K562 (cell line): ENCODE data around the gene LCP2. TPM values are rescaled to one million over a fixed set of nuclear protein-coding genes. Genes with fewer than 3 reads are reported as not detected.
A peak's percentile ranks its signal among the peaks of the same experiment; 100 is the strongest.

Experiments
- ATF1 ChIP-seq, 2 experiments: fragments of 450-650 bp in 1 of 2; IDR thresholded peaks; 2 replicates each; pipeline ENCODE4 v1.6.1; 2016; ENCODE audit warnings: missing compliant biosample characterization in 1 of 2, missing genetic modification characterization in 1 of 2
- BHLHE40 ChIP-seq: IDR thresholded peaks from 2 replicates; pipeline ENCODE4 v1.6.1; 2011; ENCODE audit warnings: low read length, improper control_type of control experiment
- BRD9 ChIP-seq: fragments of 450-650 bp; IDR thresholded peaks from 2 replicates; pipeline ENCODE4 v1.6.1; 2018; ENCODE audit warnings: low read depth; ENCODE audit not compliant: partially characterized antibody
- CSDE1 ChIP-seq, 2 experiments: fragments of 450-650 bp; IDR thresholded peaks; 2 replicates each; pipeline ENCODE4 v1.6.1; 2016; ENCODE audit warnings: mild to moderate bottlenecking in 1 of 2
- FOXP1 ChIP-seq: sonication (generic); formaldehyde crosslinking; IDR thresholded peaks from 2 replicates; pipeline ENCODE4 v1.8.0; 2022; ENCODE audit warnings: mild to moderate bottlenecking, missing genetic modification reagents
- GABPB1 ChIP-seq: sonication (generic); formaldehyde crosslinking; IDR thresholded peaks from 2 replicates; pipeline ENCODE4 v1.8.0; 2022; ENCODE audit warnings: mild to moderate bottlenecking, missing genetic modification reagents
- HDGF ChIP-seq: fragments of 450-650 bp; IDR thresholded peaks from 2 replicates; pipeline ENCODE4 v1.6.1; 2016
- JUN ChIP-seq, 2 experiments: sonication (generic) in 1 of 2; formaldehyde crosslinking in 1 of 2; IDR thresholded peaks; 2 replicates each; pipeline versions ENCODE4 v1.6.1 to v1.8.0; 2012 to 2022; ENCODE audit warnings: borderline replicate concordance in 2 of 2, mild to moderate bottlenecking in 2 of 2, improper control_type of control experiment in 1 of 2, low read depth in 1 of 2, low read length in 1 of 2, missing genetic modification reagents in 1 of 2
- KDM2B ChIP-seq: fragments of 250-450 bp; sonication (Bioruptor Pico); IDR thresholded peaks from 2 replicates; pipeline ENCODE4 v1.8.0; 2021; ENCODE audit warnings: mild to moderate bottlenecking, moderate library complexity
- MECOM ChIP-seq: fragments of 250-450 bp; sonication (Bioruptor Pico); IDR thresholded peaks from 2 replicates; pipeline ENCODE4 v1.8.0; 2022; ENCODE audit warnings: inconsistent platforms
- NFIX ChIP-seq: fragments of 250-450 bp; sonication (Bioruptor Pico); IDR thresholded peaks from 2 replicates; pipeline ENCODE4 v1.4.0; 2020; ENCODE audit warnings: low read depth, mild to moderate bottlenecking, moderate library complexity
- PHB2 ChIP-seq: fragments of 450-650 bp; IDR thresholded peaks from 2 replicates; pipeline ENCODE4 v1.6.1; 2017; ENCODE audit warnings: low read depth
- RB1 ChIP-seq: fragments of 450-650 bp; IDR thresholded peaks from 2 replicates; pipeline ENCODE4 v1.6.1; 2017; ENCODE audit warnings: low read depth, mild to moderate bottlenecking
- RBM17 ChIP-seq: fragments of 200-400 bp; formaldehyde crosslinking; IDR thresholded peaks from 2 replicates; pipeline ENCODE4 v1.6.1; 2017; ENCODE audit warnings: low read depth, mild to moderate bottlenecking, low read length, borderline replicate concordance
- RUNX1 ChIP-seq: sonication (generic); IDR thresholded peaks from 2 replicates; pipeline ENCODE4 v1.6.1; 2016; ENCODE audit warnings: antibody characterized with exemption, low read depth
- SOX6 ChIP-seq: fragments of 450-650 bp; IDR thresholded peaks from 2 replicates; pipeline ENCODE4 v1.6.1; 2014; ENCODE audit warnings: mild to moderate bottlenecking
- SP2 ChIP-seq: IDR thresholded peaks from 2 replicates; pipeline ENCODE4 v1.6.1; 2011; ENCODE audit warnings: mild to moderate bottlenecking, low read depth, low read length, moderate library complexity; ENCODE audit not compliant: poor library complexity, severe bottlenecking; ENCODE audit errors: extremely low read depth
- TEAD1 ChIP-seq, 2 experiments: fragments of 450-650 bp in 1 of 2; sonication (generic) in 1 of 2; formaldehyde crosslinking; IDR thresholded peaks; 2 replicates each; pipeline versions ENCODE4 v1.4.0 to v1.8.0; 2020 to 2022; ENCODE audit warnings: mild to moderate bottlenecking in 2 of 2, missing genetic modification reagents in 1 of 2
- ZFPM2 ChIP-seq: fragments of 250-450 bp; sonication (Bioruptor Pico); IDR thresholded peaks from 2 replicates; pipeline ENCODE4 v1.5.1; 2022; ENCODE audit warnings: mild to moderate bottlenecking
- ZNF140 ChIP-seq: fragments of 250-450 bp; sonication (Bioruptor Pico); IDR thresholded peaks from 2 replicates; pipeline ENCODE4 v1.8.0; 2021; ENCODE audit warnings: moderate library complexity, mild to moderate bottlenecking, inconsistent platforms
- ZNF764 ChIP-seq: fragments of 250-450 bp; sonication (Bioruptor Pico); IDR thresholded peaks from 2 replicates; pipeline ENCODE4 v1.4.0; 2020; ENCODE audit warnings: low read depth, mild to moderate bottlenecking, moderate library complexity
- polyA plus RNA-seq, 8 experiments: library from polyadenylated mRNA; depleted of rRNA in 4 of 8; stranded (reverse) in 5 of 8; unstranded in 3 of 8; fragments of >200 nt; fragmentation: Nextera tagmentation in 2 of 8; fragmentation: Illumina TruSeq in 1 of 8; extraction: Ambion mirVana in 2 of 8; extraction: Trizol in 1 of 8; gene quantifications; 2 replicates each; pipeline versions ENCODE4 v1.2.1 to v1.2.3, GENCODE V29; 2011 to 2014; ENCODE audit warnings: inconsistent platforms in 1 of 8, missing spikeins in 1 of 8
- total RNA-seq, 7 experiments: library from RNA; depleted of rRNA in 6 of 7; stranded (reverse); fragments of >200 nt in 6 of 7; fragmentation: Illumina TruSeq in 2 of 7; extraction: Trizol in 2 of 7; gene quantifications; 2 replicates each; pipeline versions ENCODE4 v1.2.1 to v1.2.3, GENCODE V29; 2011 to 2021; ENCODE audit warnings: low replicate concordance in 1 of 7
- TF ChIP-seq, protein P1 (sequence below): fragments of 450-650 bp; conservative IDR thresholded peaks from 2 replicates; pipeline ENCODE4 v1.6.1; 2016; ENCODE audit warnings: missing genetic modification characterization, low read depth, mild to moderate bottlenecking, control low read depth, missing compliant biosample characterization
- TF ChIP-seq, protein P2 (sequence below), 2 experiments: fragments of 450-650 bp; conservative IDR thresholded peaks; 2 replicates each; pipeline ENCODE4 v1.6.1; 2017; ENCODE audit warnings: mild to moderate bottlenecking in 2 of 2, moderate library complexity in 2 of 2

LCP2 gene
- total and polyA plus RNA-seq, 9 of the 15 experiments (the other 6 are each of a cell fraction or from before 2014, with no cell fraction given): 4.0 to 31.3 (median 14.6) TPM

DNA sequence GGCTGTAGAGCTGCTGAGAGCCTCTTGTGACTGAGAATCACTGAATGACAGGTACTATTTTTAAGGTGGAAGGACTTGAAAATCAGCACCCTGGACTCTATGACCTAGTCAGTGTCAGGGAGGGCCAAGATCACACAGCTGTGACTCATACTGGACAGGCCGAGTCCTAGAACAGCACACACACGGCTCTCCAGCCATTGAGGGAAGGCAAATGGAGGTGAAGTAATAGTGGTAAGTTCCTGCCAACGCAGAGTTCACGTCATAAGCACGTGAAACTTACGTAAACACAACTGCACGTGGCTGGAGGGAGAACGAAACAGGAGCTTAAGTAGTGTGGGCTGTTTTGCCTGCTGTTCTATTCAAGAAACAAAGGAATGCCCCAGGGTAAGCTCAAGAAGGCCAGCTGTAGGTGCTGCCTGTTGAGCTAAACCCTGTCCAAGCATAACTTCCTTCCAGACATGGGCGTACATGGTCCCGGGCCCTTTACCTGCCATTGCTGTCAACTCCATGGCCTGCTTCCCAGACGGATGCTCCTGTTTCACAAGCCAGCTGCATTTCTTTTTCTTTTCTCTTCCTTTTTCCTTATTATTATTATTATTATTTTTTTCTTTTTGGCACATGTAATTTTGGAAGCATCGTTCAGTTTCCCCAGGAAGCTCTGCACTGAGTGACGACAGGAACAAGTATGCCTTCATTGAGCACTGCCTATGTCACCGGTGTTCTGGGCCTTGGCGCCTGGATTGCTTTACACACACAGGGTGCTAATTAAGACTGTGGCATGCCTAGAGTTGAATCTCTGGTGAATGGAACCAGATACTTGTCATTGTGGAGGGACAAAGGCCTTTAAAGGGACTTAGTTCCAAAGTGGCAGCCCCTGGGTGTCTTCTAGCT, 10.2 kb upstream of the LCP2 start (continued):
- TF ChIP-seq FOXP1 (CRISPR knock-in tag): no peak
- TF ChIP-seq RUNX1: no peak
- no peak for TF ChIP-seq RBM17
- TF ChIP-seq BRD9: no peak
- TF ChIP-seq, protein P1, sequence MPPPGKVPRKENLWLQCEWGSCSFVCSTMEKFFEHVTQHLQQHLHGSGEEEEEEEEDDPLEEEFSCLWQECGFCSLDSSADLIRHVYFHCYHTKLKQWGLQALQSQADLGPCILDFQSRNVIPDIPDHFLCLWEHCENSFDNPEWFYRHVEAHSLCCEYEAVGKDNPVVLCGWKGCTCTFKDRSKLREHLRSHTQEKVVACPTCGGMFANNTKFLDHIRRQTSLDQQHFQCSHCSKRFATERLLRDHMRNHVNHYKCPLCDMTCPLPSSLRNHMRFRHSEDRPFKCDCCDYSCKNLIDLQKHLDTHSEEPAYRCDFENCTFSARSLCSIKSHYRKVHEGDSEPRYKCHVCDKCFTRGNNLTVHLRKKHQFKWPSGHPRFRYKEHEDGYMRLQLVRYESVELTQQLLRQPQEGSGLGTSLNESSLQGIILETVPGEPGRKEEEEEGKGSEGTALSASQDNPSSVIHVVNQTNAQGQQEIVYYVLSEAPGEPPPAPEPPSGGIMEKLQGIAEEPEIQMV: no peak
- TF ChIP-seq NFIX (CRISPR knock-in tag): no peak
- peak in 1 of 2 experiments; percentile 62; a peak in 1 of 4 replicates for TF ChIP-seq CSDE1 (IDR thresholded peaks at IDR 0.05)
- peak; percentile 68; the same call in 1 of the 2 replicates for TF ChIP-seq ZFPM2
- TF ChIP-seq HDGF: no peak
- TF ChIP-seq GABPB1: no peak; the same call in 1 of the 2 replicates
- TF ChIP-seq PHB2: no peak
- TF ChIP-seq JUN (IDR thresholded peaks at IDR 0.05; ENCODE audit: borderline replicate concordance, low read depth, low read length): peak; percentile 85
- TF ChIP-seq JUN (CRISPR knock-in tag; IDR thresholded peaks at IDR 0.05; ENCODE audit: borderline replicate concordance): no peak
- 0 out of 2 replicates have a peak, but pooled peaks have one; percentile 35 for TF ChIP-seq MECOM
- TF ChIP-seq ZNF764 (CRISPR knock-in tag): no peak
- peak; percentile 98 for TF ChIP-seq BHLHE40
- TF ChIP-seq ATF1 (CRISPR knock-in tag; IDR thresholded peaks at IDR 0.05): no peak
- TF ChIP-seq ATF1 (tag; IDR thresholded peaks at IDR 0.05): peak; percentile 93
- TF ChIP-seq TEAD1 (CRISPR knock-in tag; IDR thresholded peaks at IDR 0.05): peak in 1 of 2 experiments; percentile 64; a peak in 2 of 4 replicates
- TF ChIP-seq ZNF140 (CRISPR knock-in tag): no peak
- TF ChIP-seq KDM2B (CRISPR knock-in tag): no peak
- peak; percentile 52; the same call in 1 of the 2 replicates for TF ChIP-seq SOX6
- TF ChIP-seq SP2: no peak
- TF ChIP-seq, protein P2, sequence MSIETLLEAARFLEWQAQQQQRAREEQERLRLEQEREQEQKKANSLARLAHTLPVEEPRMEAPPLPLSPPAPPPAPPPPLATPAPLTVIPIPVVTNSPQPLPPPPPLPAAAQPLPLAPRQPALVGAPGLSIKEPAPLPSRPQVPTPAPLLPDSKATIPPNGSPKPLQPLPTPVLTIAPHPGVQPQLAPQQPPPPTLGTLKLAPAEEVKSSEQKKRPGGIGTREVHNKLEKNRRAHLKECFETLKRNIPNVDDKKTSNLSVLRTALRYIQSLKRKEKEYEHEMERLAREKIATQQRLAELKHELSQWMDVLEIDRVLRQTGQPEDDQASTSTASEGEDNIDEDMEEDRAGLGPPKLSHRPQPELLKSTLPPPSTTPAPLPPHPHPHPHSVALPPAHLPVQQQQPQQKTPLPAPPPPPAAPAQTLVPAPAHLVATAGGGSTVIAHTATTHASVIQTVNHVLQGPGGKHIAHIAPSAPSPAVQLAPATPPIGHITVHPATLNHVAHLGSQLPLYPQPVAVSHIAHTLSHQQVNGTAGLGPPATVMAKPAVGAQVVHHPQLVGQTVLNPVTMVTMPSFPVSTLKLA (conservative IDR thresholded peaks at IDR 0.05): peak; percentile 96
- TF ChIP-seq RB1: no peak
